Activated CD8-positive, alpha-beta memory T cell treated with anti-CD3 and anti-CD28 coated beads, Interleukin-2, amount 50 U/mL, for 48 hours (primary cell): ENCODE data around the gene ZNF503.
"Not testable (repeated sequence)": the region's sequence is repeated elsewhere in the genome, so short reads cannot be mapped to it uniquely, and the experiment has no call there.

Experiments used
- DNase-seq: peaks from one replicate; pipeline ENCODE4 v3.0.0-alpha.2; 2020

ZNF503 gene

DNA sequence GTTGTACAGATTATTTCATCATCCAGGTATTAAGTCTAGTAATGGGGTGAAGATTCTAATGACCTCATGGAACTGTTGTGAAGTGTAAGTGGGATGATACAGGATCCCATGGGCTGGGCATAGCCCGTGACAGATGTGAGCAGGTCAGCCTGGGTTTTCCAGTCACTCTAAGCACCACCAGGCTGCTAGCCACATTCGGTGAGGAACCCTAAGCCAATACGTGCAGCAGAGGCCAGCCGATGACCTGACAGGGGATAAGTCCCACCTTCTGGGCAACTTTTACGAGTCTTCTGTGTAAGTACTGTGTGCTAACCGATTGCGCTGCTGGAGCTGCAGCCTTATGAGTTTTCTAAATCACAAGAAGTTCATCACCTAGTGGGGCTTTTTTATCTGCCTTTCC lies 7.3 kb downstream of the ZNF503 start:
- no peak for DNase-seq

DNA sequence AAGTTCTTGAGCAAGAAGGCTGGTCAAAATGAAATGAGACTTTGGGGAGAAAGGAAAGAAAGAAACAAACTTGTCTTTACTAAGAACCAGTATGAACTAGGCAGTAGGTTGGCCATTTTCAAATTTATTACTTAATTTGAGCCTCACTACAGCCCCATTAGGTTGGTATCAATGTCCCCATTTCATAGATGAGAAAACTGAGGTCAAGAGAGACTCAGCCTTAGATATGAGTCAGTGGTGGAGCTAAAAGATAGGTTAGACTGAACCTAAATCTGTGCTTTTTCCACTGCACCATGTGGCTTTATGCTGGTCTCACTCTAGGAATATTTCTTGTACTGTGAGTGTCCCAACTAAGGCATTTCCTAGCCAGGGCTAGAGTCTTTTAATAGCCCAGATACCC lies 8.8 kb downstream of the ZNF503 start:
- no peak for DNase-seq

DNA sequence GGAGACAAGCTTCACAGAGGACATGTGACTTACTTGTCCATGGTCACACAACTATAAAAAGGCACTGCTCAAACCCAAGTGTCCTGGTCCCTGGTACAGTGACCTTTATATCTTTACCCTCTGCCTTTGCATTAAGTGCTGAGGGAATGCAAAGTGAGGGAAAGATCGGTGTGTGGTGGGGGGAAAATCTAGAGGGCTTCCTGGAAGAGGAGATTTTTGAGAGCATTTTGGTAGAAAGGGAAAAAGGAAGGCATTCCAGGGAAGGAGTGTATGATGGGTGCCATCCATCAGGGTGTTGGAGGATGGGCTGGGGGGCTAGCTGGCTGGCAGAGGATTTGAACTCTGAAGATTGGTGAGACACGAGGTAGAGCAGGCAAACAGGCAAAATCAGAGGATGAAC lies 9.3 kb downstream of the ZNF503 start:
- DNase-seq = no peak

DNA sequence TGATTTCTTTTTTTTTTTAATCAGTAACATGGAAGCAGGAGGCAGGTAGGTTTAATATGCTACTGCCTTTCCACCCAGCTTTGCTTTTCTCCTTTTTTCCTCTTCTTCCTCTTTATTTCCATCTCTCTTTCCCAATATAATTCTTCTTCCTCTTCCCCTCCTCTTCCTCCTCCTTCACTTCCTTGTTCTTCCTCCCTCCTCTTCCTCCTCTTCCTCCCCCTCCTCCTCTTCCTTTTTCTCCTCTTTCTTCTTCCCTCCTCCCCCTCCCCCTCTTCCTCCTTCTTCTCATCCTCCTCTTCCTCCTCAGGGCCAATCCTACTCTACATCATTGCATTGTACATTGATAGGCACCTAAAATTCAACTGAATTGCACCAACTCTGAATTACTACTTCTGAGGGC lies 11.4 kb downstream of the ZNF503 start:
- DNase-seq = no peak

DNA sequence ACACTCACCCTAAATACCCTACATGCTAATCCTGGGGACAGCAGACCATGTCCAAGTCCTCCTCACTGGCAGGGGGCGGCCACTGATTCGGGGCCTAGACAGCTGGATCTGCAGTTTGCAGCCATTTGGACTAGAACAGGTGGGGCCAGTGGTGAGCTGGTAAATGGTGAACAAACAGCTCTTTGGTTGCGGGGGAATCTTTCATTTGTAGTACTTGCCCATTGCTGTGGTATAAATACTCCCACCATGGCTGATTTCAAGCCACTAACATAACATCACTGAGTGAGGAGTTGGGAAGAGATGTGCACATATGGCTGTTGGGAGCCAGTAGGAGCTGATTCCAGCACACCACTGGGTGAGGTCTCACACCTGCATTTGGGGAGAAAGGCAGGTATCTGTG lies 13.5 kb downstream of the ZNF503 start:
- no peak for DNase-seq

DNA sequence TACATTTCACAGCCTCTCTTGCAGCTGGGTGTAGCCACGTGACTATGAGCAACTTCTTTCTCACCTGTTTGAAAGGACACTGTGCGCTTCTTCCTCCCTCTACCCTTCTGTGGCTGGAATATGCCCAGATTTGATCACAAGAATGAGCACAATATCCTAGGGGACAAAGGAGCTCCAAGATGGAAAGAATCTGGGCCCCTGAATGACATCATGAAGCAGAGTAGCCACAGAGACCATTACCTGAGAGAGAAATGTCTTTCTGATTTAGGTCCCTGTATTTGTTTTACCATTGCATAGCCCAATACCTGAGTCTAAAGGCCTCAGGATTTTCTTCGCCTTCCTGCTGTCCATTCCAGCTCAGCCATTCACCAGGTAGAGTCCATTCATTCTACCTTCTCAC lies 15.4 kb downstream of the ZNF503 start:
- DNase-seq = no peak

DNA sequence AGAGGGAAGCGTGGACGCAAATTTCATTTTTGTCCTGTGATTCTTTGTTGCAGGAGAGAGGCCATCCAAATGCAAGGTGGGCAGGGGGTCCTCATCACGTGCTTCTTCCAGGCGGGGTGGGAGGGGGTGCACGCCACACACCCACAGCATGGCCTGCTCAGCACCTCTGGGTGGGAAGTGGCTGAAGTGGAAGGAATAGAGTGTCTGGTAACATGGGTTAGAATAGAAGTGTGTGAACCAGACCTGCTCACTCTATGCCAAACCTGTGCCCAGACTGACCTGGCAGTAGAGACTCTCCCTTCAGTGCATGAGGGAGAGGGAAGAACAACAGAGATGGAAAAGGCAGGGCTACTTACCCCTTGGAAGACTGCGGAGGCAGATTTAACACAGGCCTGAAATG lies 21.7 kb downstream of the ZNF503 start:
- DNase-seq = no peak

DNA sequence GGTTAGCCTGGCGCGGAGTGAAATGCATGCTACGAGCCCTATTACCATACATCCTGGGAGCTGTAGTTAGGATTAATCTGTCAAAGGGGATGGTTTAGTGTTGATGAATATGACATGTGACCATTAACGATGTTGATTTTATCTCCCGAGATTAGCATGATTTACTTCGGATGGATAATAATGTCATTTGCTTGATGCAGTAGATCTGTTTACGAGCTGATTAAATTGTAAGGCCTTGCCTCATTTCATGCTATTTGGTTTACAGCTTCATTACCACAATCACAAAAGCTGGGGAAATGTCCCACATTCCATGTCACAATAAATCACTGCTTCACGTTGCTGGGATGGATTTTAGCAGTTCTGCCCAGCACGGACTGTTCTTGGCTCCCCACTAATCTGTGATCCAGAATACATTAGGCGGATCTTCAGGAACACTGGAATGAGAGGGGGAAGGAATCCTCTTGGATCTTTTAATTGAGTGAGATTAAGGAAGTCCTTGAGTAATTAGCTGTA lies 22.3 kb downstream of the ZNF503 start:
- DNase-seq = no peak

DNA sequence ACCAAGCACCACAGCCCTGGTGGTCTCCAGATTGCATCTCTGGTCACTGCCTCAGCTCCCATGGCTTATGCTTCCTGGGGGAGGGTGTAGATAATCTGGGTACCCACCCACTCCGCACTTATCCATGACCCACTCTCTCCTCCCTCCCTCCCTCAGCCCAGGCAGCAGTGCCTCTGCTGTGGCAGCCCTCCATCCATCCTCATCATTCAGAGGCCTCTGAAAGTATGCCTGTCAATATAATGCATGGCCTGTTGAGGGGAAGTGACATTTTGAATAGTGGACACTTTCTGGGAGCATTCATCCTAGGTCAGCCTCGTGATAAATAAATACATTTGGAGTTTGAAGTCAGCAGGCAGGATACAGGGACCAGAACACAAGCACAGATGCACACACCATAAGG lies 23.2 kb downstream of the ZNF503 start:
- no peak for DNase-seq

DNA sequence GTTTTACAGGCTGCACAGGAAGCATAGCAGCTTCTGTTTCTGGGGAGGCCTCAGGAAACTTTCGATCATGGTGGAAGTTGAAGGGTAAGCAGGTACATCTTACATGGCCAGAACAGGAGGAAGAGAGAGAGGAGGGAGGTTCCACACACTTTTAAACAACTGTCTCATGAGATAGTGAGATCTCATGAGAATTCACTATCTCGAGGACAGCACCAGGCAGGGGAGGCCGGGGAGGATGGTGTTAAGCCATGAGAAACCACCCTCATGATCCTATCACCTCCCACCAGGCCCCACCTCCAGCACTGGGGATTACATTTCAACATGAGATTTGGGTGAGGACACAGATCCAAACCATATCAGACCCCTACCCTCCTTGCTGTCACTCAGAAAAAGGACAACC lies 23.7 kb downstream of the ZNF503 start:
- no peak for DNase-seq

DNA sequence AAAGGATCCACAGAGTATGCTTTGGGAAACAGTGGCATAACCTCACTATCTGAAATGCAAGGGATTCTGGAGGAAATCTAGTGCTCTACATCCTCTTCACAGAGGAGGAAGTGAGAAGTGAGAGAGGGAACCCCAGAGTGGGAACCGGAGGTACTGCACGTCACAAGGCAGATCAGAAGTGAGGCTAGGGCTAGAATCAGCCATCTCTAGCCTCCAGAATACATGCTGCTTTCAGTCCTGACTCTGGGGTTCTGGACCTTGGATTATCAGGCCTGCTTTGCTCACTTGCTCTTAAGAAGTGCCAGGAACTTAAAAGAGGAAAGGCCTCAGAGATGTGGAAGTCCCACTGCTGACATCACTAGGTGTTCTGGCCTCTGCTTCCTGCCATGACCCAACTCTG lies 25.7 kb downstream of the ZNF503 start:
- DNase-seq = no peak

DNA sequence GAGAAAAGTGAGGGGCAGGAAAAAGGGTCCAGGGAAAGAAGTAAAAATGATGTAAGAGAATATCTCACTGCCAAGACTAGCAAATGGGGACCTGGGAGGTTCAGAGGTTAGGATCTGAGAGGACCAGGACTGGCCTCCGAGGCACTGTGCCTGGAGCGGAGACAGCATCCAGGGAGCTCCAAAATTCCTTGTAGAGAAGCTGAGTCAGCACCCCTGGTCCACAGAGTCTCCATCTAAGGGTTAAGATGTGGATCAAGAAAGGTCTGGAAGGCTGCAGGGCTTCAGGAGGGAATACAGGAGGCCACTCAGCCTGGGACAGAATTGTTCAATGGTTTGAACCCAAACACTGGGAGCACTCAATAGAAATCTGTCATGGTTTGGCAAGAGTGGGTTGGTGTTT lies 30.6 kb downstream of the ZNF503 start:
- no peak for DNase-seq

DNA sequence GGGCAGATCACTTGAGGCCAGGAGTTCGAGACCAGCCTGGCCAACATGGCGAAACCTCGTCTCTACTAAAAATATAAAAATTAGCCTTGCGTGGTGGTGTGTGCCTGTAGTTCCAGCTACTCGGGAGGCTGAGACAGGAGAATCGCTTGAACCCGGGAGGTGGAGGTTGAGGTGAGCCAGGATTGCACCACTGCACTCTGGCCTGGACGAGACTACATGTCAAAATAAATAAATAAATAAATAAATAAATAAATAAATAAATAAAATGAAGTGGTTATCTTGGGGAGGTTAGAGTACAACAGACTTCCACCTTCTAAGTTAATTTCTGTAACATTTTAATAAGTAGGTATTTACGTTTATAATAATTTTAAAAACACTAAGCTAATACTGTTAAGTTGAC lies 31.7 kb downstream of the ZNF503 start:
- not testable (repeated sequence) for DNase-seq

DNA sequence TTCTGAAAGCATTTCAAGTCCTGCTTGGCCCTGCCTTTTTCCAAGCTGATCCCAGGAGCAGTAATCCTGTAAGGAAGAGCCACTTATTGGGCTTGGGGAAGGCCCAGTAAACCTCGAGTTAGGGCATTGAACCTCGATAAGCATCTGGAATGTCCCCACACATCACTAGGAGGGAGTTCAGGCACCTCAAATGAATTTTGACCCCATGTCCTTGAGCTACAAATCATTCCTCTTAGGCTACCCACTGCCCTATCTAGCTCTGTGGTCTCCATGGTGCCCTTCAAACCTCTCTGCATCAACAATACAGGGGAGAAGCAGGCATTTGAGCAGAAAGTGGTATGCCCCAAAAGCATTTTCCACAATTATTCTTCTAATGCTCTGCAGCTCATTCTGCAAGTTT lies 33.7 kb downstream of the ZNF503 start:
- no peak for DNase-seq

DNA sequence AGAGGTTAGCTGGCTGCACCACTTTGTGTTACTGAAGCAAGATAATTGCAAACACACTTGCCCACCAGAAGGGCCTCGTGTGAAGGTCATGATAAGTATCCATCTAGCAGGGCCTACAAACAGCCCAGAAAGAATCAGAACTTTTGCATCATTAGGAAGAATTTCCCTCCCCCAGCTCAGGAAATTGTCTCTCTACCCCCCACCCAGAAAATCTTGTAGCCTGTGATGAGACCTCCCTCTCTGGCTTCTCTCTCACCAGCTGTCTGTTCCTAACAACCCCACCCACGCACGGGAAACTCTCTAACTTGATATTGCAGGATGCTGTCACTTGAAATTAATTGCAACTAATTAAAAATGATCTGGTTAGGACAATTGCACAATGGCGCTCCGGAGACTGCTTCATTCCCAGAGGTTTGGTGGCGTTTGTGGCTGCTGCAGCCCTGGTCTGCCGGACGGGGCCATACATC lies 34.5 kb downstream of the ZNF503 start:
- no peak for DNase-seq

DNA sequence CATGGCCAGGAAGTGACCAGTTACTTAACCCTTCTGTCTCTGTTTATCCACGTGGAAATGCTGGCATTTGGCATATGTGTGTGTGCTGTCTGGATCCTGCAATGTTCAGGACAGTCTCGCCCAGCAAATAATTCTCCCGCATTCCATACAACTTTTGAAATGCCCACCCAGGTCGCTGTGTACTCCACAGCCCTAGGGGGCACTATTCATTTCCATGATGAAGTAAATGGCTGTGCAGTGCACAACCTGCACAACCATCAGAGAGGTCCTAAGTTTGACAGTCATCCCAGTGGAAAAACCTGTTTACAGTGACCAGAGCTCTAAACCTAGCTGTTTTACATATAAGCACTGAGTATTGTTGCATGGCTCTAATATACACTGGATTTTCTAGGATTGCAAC lies 38.1 kb downstream of the ZNF503 start:
- DNase-seq = no peak

DNA sequence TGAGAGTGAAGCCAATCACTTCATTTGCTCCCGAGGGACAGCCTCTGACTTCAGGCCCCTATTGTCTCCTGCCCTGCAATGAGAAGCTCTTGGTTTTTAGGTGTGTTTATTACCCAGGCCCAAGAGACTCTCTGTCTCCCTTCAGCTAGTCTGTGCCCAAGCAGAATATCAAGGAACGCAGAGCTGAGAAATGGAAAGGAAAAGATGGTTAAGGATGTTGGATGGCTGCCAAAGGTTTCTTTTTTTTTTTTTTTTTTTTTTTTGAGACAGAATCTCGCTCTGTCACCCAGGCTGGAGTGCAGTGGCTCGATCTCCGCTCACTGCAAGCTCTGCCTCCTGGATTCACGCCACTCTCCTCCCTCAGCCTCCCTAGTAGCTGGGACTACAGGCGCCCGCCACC lies 41.7 kb downstream of the ZNF503 start:
- not testable (repeated sequence) for DNase-seq

DNA sequence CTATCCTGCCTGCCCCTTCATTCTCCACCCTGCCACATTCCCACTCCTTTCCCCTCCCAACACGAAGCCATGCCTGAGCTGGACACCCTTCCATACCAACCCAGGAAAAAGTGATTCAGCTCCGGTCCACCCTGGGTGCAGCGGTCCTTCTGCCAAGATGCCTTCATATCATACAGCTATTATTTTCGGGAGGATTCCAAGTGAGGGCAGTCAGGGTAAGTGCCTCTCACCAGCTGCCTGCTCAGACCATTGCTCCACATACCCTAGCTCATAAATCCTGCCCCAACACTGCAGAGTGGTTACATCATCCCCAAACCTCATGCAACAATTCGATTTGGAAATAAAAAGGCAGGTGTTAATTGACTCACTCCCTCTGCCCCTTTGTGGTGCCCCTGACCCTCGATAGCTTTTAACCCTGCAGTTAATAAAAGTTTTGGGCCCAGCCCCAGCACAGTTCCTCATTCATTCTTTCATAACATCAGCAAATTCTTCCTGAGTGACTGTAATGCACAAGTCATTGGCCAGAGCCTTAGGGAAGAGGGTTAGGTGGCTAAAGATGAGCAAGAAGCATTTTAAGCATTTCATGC lies 42.6 kb downstream of the ZNF503 start:
- DNase-seq = no peak

DNA sequence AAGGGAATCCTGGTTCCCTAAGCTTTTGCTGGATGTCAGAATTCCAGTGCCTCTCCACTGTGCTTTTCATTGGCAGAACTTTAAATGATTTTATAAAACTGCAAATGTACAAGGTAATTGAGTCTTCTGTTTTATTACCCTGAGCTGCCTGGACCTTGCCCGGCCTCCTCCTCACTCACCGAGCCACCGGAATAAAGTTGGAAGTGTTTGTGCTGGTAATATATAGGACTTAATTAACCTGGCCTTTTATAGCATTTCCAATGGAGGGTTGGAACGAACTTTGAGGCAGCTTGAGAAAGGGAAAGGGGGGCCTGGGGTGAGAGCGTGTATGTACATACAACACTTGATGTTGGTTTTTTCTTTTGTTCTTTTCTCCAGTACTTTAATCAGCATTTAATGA lies 43.4 kb downstream of the ZNF503 start:
- DNase-seq = no peak

DNA sequence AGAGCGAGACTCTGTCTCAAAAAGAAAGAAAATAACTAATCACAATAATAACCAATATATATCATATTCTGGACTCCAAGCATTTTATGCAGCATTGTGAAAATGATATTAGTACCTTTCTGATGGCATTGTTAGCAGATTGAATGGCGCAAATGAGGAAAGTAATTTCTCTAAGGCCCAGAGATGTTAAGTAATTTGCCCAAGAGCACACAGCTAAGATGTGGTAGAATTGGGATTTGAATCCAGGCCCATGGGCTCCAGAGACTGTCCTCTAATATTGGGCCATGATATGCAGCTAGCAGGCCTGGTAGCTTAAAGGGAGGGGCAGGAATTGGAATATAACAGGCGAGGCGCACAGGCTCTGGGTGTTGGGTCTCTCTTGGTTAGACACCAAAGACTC lies 44.1 kb downstream of the ZNF503 start:
- DNase-seq = no peak

DNA sequence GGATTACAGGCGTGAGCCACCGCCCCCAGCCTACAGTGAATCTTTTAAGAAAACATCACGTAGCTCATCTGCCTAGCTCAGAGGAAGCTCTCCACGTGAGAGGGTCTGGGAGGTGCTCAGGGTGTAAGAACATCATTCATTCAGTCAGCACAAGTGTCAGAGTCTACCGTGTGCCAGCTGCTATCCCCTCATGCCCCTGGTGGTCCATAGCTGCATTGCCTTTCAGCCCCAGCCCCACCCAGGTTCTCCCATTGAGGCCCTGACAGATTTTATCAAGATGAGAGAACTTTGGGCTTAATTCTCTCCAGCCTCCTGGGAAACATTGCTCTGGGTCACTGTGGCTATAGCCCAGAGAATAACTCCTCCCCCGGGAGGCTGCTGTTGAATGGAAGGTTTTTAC lies 45.1 kb downstream of the ZNF503 start:
- no peak for DNase-seq

DNA sequence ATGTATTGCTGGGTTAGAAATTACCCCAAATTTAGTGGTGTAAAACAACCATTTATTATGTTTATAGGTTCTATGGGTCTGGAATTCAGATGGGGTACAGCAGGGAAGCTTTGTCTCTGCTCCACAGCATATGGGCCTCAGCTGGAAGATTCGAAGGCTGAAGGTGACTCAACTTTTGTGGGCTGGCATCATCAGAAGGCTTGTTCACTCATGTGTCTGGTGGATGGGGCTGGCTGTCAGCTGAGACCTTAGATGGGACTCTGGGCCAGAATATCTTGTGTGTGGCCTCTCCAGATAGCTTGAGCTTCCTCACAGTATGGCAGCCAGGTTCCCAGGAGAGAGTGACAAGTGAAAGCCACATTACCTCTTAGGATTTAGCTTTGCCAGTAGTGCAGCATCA lies 45.9 kb downstream of the ZNF503 start:
- DNase-seq = no peak

DNA sequence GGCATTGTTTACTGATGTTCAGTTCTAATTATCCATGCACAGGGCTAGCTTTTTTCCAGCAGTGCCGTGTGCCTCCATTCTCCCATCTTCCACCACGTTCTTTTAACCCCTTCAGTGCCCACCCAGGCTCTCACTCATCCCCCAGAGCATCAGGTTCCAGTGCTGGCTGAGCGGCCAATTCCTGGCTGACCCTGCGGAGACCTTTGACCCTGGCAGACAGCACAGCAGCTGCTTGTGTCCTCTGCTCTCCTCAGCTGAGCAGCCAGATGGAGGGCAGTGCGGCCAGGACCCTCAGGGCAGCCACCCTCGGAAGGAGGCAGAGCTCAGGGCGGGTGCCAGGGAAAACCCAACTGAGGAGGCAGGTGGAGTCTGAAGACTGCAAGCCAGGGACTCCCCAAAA lies 48.4 kb downstream of the ZNF503 start:
- no peak for DNase-seq

DNA sequence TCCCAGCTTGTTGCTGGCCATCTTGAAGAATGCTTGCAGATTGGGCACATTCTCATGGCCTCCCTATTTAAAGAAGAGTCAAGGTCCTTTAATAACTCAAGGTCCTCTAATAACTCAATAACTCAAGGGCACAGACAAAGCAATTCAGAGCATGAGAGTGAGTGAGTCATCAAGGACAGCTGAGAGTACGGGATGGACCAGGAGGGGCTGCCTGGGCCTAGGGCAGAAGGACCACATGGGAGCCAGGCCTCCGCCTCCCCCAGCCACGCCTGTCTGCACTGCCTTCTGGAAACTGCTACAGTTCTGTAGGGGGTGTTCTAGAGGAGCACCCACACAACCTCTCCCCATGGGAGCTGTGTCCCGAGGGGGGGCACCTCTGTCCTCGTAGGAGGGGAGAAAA lies 48.9 kb downstream of the ZNF503 start:
- no peak for DNase-seq

DNA sequence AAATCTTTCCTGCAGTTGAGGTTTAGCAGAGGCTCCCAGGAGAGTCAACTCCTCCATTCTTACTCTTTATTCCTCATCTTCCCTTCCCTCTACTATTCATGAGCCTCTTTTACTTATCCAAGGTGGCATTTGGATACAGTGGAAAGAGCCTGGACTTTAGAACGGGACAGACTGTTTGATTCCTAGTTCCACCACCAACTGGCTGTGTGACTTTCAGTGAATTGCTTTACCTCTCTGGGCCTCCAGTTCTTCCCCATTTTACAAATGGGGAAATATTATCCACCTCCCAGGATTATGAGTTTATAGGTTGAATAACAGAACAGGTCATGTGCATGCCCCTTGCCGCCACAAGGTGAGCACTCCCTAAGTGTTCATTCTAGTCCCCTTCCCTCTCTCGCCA lies 49.9 kb downstream of the ZNF503 start:
- DNase-seq = no peak

DNA sequence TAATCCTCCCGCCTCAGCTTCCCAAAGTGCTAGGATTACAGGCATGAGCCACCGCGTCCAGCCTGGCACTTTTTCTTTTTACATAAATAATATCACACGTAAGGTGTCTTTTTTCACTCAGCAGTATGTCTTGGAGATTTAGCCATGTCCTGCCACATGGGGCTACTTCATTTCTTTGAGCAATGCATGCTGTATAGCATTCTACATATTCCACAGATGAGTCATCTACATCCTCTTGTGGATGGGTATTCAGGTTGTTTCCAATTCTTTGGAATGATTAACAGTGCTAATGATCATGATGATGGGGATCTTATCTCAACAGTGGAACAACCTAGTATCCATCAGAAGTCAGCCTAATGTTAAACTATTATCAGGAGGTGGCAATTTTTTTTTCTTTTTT lies 50.8 kb downstream of the ZNF503 start:
- no peak for DNase-seq
